GM12801 (cell line): ENCODE data around the gene PXMP2.

ENCODE experiments used
- CTCF ChIP-seq: IDR thresholded peaks from one replicate; pipeline ENCODE4 v1.5.1; 2011; ENCODE audit warnings: control low read depth; ENCODE audit not compliant: insufficient read length; ENCODE audit errors: extremely low read depth

PXMP2 gene

GRCh38 chr12:132703641-132704040 is 16.3 kb downstream of the PXMP2 start:
- no peak for TF ChIP-seq CTCF

- TF ChIP-seq CTCF, result no peak
Measured at GRCh38 chr12:132707241-132707640, 19.9 kb downstream of the PXMP2 start.

GRCh38 chr12:132708150-132708549 is 20.8 kb downstream of the PXMP2 start:
- TF ChIP-seq CTCF, result no peak

GRCh38 chr12:132710043-132710404 is 22.6 kb downstream of the PXMP2 start:
- TF ChIP-seq CTCF, result no peak

GRCh38 chr12:132710405-132711079 is 23.2 kb downstream of the PXMP2 start, which contains the start of gene PGAM5:
TSS of gene PGAM5 (plus strand) at chr12:132710842. CDS start at chr12:132710877, 35 bp downstream.
- TF ChIP-seq CTCF, result no peak

- no peak for TF ChIP-seq CTCF
Measured at GRCh38 chr12:132711080-132711843, 23.9 kb downstream of the PXMP2 start.

GRCh38 chr12:132713123-132713522 is 25.7 kb downstream of the PXMP2 start:
- TF ChIP-seq CTCF, result no peak
